ENCODE data around the gene ARHGEF33.

Gene ARHGEF33

GRCh38 chr2:38887347-38887746 lies 2.3 kb upstream of the ARHGEF33 start:
- Histone ChIP-seq H3K4me1 (no peaks in the 10 kb centered on the region), H3K36me3 (no peaks in the 10 kb centered on the region), H3K27me3 (no peaks in the 10 kb centered on the region), H3K9me3 (no peaks in the 10 kb centered on the region; the same call in 1 of the 2 replicates), H3K4me3 (ENCODE audit: low read depth, low read length) (no peak overlapping the region)
- DNase-seq, result no peak
- TF ChIP-seq, protein P1, sequence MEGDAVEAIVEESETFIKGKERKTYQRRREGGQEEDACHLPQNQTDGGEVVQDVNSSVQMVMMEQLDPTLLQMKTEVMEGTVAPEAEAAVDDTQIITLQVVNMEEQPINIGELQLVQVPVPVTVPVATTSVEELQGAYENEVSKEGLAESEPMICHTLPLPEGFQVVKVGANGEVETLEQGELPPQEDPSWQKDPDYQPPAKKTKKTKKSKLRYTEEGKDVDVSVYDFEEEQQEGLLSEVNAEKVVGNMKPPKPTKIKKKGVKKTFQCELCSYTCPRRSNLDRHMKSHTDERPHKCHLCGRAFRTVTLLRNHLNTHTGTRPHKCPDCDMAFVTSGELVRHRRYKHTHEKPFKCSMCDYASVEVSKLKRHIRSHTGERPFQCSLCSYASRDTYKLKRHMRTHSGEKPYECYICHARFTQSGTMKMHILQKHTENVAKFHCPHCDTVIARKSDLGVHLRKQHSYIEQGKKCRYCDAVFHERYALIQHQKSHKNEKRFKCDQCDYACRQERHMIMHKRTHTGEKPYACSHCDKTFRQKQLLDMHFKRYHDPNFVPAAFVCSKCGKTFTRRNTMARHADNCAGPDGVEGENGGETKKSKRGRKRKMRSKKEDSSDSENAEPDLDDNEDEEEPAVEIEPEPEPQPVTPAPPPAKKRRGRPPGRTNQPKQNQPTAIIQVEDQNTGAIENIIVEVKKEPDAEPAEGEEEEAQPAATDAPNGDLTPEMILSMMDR (IDR thresholded peaks at IDR 0.05; ENCODE audit: low read depth, low read length), result no peak

DNA sequence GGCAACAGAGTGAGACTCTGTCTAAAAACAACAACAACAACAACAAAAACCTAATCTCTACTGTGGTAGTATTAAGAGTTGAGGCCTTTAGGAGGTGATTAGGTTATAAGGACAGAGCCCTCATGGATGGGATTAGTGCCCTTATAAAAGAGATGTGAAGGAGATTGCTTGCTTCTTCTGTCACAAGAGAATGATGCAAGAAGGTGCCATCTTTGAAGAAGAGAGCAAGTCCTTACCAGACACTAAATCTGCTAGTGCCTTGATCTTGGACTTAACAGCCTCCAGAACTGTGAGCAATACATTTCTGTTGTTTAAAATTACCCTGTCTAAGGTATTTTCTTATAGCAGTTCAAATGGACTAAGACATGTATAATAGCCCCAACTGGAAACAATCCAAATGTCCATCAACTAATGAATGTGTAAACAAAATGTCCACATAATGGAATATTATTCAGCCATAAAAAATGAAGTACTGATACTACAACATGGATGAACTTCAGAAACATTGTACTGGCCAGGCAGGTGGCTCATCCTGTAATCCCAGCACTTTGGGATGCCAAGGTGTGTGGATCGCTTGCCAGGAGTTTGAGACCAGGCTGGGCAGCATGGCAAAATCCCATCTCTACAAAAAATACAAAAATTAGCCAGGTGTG lies 1.6 kb upstream of the ARHGEF33 start:
- DNase-seq, result no peak
- no peaks in the 10 kb centered on the region for H3K36me3 ChIP-seq
- no peaks in the 10 kb centered on the region; the same call in 1 of the 2 replicates for H3K9me3 ChIP-seq
- no peaks in the 10 kb centered on the region for H3K4me1 ChIP-seq
- TF ChIP-seq, protein P1 (IDR thresholded peaks at IDR 0.05; ENCODE audit: low read depth, low read length), result no peak
- no peaks in the 10 kb centered on the region for H3K27me3 ChIP-seq
- no peak overlapping the region for H3K4me3 ChIP-seq (ENCODE audit: low read depth, low read length)

- Histone ChIP-seq H3K4me1 (no peaks in the 10 kb centered on the region), H3K36me3 (no peaks in the 10 kb centered on the region), H3K9me3 (no peaks in the 10 kb centered on the region; the same call in 1 of the 2 replicates), H3K27me3 (no peaks in the 10 kb centered on the region), H3K4me3 (ENCODE audit: low read depth, low read length) (no peak overlapping the region)
- TF ChIP-seq, protein P1 (IDR thresholded peaks at IDR 0.05; ENCODE audit: low read depth, low read length), result no peak
- DNase-seq, result no peak
These were observed 630 bp upstream of the ARHGEF33 start for GRCh38 chr2:38889045-38889444.

DNA sequence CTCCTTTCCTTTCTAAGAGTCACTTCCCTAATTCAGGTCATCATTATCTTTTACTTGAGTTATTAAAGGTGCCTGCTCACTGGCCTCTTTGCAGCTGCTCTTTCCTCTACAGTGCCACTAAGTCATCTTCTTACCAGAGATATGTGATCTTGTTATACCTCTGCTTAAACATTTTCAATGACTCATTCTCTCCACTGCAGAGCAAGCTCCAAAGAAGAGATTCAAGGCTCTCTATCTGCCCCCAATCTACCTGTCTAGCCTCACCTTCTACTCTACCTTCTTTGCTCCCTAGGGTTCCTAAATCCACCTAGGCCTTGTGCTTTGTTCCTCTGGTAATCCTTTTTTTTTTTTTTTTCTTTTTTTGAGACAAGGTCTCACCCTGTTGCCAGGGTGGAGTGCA lies 3.1 kb downstream of the ARHGEF33 start:
- no peaks in the 10 kb centered on the region for H3K4me1 ChIP-seq
- H3K9me3 ChIP-seq, result no peaks in the 10 kb centered on the region; the same call in 1 of the 2 replicates
- no peaks in the 10 kb centered on the region for H3K36me3 ChIP-seq
- no peak overlapping the region for H3K4me3 ChIP-seq (ENCODE audit: low read depth, low read length)
- no peak for DNase-seq
- H3K27me3 ChIP-seq, result no peaks in the 10 kb centered on the region
- TF ChIP-seq, protein P1 (IDR thresholded peaks at IDR 0.05; ENCODE audit: low read depth, low read length), result no peak

DNA sequence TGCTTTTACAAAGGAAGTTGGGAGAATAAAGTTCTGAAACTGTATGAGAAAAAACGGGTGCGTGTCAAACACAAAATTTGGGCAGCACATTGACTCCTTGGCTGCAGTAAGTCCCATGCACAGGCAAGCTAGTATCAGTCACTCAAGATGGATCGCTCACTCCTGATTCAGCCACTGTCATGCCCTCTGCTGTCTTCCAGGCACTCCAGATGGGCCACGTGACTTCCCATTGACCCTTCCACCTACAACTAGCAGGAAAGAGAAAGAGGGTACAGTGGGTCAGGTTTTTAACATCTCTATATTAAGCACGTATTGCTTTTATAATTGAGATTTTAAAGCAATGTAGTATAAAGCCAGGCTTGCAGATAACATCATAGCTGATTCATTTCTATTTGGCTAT lies 8.6 kb downstream of the ARHGEF33 start:
- Histone ChIP-seq H3K9me3 (no peaks in the 10 kb centered on the region), H3K4me3 (ENCODE audit: low read depth, low read length) (no peak overlapping the region), H3K36me3 (no peaks in the 10 kb centered on the region), H3K4me1 (no peaks in the 10 kb centered on the region), H3K27me3 (no peaks in the 10 kb centered on the region)
- DNase-seq, result no peak
- TF ChIP-seq, protein P1 (IDR thresholded peaks at IDR 0.05; ENCODE audit: low read depth, low read length), result no peak

GRCh38 chr2:38900726-38901125 lies 11.1 kb downstream of the ARHGEF33 start:
- no peaks in the 10 kb centered on the region for H3K4me1 ChIP-seq
- H3K4me3 ChIP-seq (ENCODE audit: low read depth, low read length), result no peak overlapping the region
- H3K9me3 ChIP-seq, result no peaks in the 10 kb centered on the region
- DNase-seq, result no peak
- TF ChIP-seq, protein P1 (IDR thresholded peaks at IDR 0.05; ENCODE audit: low read depth, low read length), result no peak
- H3K36me3 ChIP-seq, result no peaks in the 10 kb centered on the region
- no peaks in the 10 kb centered on the region; the same call in 1 of the 2 replicates for H3K27me3 ChIP-seq
